Measurements from ENCODE around the gene GDPD5.

GRCh38 chr11:75510004-75510722 is 15.6 kb downstream of the GDPD5 start:
- TF ChIP-seq CTCF (IDR thresholded peaks at IDR 0.05 in 2 of 3, conservative IDR thresholded peaks at IDR 0.05 in 1 of 3; ENCODE audit: insufficient read depth in 2 of 3, low read depth in 1 of 3, low read length in 3 of 3) (no peak), TAF1 (IDR thresholded peaks at IDR 0.05; ENCODE audit: control insufficient read depth, extremely low read depth, insufficient read depth, low read length, severe bottlenecking) (no peak), FOXJ3 (CRISPR knock-in tag; IDR thresholded peaks at IDR 0.05) (no peak), NBN (IDR thresholded peaks at IDR 0.05; ENCODE audit: low read depth) (no peak), CCAR2 (IDR thresholded peaks at IDR 0.05; ENCODE audit: low read depth, low read length) (no peak), ZBED1 (IDR thresholded peaks at IDR 0.05) (no peak)
